Gastrocnemius medialis (tissue), 4 donors: ENCODE results near the gene PPP2R2B.

Experiments used
- CTCF ChIP-seq, 5 experiments: fragments of 450-650 bp in 3 of 5; fragments of 200-600 bp in 2 of 5; sonication (generic) in 2 of 5; IDR thresholded peaks in 4 of 5; conservative IDR thresholded peaks in 1 of 5; 1 replicate in 4 of 5; 2 replicates in 1 of 5; pipeline ENCODE4 v1.5.1; 2016 to 2019; ENCODE audit warnings: antibody characterized with exemption in 5 of 5, mild to moderate bottlenecking in 3 of 5, moderate library complexity in 3 of 5
- POLR2A ChIP-seq, 2 donors: fragments of 450-650 bp; IDR thresholded peaks; one replicate each; pipeline ENCODE4 v1.6.1; 2017; ENCODE audit warnings: antibody characterized with exemption in 2 of 2, mild to moderate bottlenecking in 2 of 2, moderate library complexity in 2 of 2

GRCh38 chr5:146778261-146778660 lies 100.3 kb downstream of the PPP2R2B start:
- TF ChIP-seq CTCF (IDR thresholded peaks at IDR 0.05 in 4 of 5, conservative IDR thresholded peaks at IDR 0.05 in 1 of 5): no peak
- TF ChIP-seq POLR2A (IDR thresholded peaks at IDR 0.05): no peak
